GM19397 (cell line): ENCODE results near the gene POTEF.
A peak's percentile ranks its signal among the peaks of the same experiment; 100 is the strongest.
"Not testable (repeated sequence)": the region's sequence is repeated elsewhere in the genome, so short reads cannot be mapped to it uniquely, and the experiment has no call there.

Source experiments
- ATAC-seq: cut with Tn5 transposase; IDR thresholded peaks from one replicate; pipeline ENCODE4 v1.9.1; 2021; ENCODE audit warnings: mild to moderate bottlenecking, moderate library complexity; ENCODE audit not compliant: unreplicated experiment

Gene POTEF

DNA sequence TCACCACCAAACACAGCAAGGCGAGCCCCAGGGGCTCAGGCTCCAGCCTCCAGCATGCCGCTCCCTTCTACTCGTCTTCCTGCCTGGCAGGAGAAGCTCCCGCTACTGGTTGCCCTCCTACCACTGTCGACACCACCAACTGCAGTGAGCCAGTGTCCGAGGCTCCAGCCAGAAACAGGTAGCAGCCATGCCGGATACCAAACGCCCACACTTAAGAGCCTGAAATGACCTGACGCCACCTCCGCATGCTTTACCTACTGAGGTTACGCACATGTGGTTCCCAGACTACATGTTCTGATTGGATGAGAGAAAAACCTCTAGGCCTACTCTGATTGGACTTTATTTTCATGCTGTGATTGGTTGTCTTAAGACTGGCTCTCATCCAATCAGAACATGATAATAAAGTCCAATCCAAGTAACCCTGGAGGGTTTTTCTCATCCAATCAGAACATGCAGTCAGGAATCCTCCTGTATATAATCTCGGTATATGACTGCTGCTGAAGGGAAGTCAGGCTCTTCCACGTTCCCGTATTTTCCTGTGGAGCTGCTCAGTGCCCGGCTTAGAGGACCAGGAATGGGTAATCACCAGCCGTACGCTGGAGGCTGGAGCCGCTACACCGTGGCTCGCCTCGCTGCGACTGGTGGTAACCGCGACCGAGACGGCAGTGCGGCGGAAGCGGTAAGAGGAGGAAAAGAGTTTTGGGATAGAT lies at the start of gene POTEF:
Gene POTEF, minus strand, starts transcription at position 103 of the 710 bp plus-strand sequence. CDS start 8,707 bp downstream, outside the sequence.
- ATAC-seq = not testable (repeated sequence)

- not testable (repeated sequence) for ATAC-seq
These were observed 45.8 kb upstream of the POTEF start for GRCh38 chr2:130174866-130175265.

DNA sequence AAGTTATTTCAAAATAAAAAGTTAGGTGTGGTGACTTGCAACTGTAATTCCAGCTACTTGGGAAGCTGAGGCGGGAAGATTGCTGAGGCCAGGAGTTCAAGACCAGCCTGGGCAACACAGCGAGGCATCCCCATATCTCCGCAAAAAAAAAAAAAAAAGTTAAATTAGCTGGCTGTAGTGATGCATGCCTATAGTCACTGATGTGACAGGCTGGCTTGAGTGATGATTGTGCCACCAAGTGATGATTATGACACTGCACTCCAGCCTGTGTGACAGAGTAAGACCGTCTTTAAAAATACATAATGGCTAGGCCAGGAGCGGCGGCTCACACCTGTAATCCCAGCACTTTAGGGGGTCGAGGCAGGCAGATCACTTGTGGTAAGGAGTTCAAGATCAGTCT lies 40.9 kb upstream of the POTEF start:
- ATAC-seq = no peak

DNA sequence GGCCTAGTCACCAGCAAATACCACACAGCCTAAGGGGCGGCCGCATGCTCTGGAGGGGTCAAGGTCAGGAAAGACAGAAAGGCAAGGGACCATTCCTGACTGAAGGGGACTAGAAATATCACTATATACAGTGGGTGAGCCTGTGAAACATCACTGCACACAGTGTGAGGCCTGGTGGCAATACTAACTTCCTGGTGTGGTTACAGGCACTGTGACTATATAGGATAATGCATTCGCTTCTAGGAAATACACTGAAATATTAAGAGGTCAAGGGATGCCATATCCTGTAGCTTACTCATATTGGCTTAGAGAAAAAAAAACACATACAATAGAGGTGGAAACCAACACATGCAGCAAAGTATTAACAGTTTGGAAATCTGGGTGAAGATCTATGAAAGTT lies 40.1 kb upstream of the POTEF start:
- not testable (repeated sequence) for ATAC-seq

GRCh38 chr2:130166611-130167010 lies 37.6 kb upstream of the POTEF start:
- ATAC-seq = not testable (repeated sequence)

- no peak for ATAC-seq
These were observed 36.4 kb upstream of the POTEF start for GRCh38 chr2:130165293-130166016.

- ATAC-seq = no peak
These were observed 33.9 kb upstream of the POTEF start for GRCh38 chr2:130162968-130163367.

- ATAC-seq = not testable (repeated sequence)
These were observed 33.5 kb upstream of the POTEF start for GRCh38 chr2:130162486-130162885.

DNA sequence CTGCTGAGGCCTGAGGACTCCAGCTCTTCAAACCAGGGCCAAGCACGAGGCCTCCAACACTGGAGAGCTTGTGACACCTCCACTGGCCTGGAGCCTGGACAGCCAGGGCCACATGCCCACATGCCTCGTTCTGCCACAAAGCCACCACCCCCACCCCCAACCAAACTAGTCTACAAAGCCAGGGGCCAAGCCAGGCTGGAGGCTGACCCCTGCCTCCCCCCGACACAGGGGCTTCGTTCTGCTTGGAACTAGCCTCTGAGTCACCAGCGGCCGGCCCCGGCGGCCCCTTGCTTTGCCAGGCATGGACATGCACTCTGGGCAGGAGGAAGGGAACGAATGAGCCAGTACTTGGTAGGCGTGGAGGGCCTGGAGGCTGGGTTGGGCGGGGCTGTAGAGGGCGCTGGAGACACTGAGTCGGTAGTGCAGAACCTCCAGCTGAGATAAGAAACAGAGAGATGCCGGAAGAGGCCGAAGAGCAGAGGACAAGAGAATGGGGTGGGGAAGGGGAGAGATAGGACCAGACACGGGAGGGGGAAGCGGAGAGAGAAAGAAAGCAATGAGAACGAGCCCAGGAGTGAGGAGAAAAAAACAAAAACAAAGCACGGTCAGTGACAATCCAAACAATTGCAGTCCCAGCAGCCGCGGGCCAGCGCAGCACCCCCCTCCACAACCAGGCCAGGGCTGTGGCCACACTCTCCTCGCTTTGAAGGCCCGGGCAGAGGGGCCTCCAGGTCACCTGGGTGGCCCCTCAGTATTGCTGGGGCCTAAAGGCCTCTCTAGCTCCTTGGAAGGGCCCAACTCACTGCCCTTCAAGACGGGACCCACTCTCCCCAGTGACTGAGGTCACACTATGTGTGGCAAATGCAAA lies 32.0 kb upstream of the POTEF start:
- not testable (repeated sequence) for ATAC-seq

- ATAC-seq = no peak
These were observed 31.1 kb upstream of the POTEF start for GRCh38 chr2:130160131-130160530.

DNA sequence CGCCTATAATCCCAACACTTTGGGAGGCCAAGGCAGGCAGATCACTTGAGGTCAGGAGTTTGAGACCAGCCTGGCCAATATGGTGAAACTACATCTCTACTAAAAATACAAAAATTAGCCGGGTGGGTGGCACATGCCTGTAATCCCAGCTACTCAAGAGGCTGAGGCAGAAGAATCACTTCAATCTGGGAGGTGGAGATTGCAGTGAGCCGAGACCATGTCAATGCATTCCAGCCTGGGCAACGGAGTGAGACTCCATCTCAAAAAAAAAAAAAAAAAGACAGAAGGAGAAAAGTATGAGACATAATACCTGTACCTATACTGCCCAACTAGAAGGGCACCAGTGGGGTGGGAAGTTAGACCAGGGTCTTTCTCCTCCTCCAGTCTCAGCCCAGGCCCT lies 30.4 kb upstream of the POTEF start:
- not testable (repeated sequence) for ATAC-seq

GRCh38 chr2:130158631-130159030 lies 29.6 kb upstream of the POTEF start:
- ATAC-seq = no peak

DNA sequence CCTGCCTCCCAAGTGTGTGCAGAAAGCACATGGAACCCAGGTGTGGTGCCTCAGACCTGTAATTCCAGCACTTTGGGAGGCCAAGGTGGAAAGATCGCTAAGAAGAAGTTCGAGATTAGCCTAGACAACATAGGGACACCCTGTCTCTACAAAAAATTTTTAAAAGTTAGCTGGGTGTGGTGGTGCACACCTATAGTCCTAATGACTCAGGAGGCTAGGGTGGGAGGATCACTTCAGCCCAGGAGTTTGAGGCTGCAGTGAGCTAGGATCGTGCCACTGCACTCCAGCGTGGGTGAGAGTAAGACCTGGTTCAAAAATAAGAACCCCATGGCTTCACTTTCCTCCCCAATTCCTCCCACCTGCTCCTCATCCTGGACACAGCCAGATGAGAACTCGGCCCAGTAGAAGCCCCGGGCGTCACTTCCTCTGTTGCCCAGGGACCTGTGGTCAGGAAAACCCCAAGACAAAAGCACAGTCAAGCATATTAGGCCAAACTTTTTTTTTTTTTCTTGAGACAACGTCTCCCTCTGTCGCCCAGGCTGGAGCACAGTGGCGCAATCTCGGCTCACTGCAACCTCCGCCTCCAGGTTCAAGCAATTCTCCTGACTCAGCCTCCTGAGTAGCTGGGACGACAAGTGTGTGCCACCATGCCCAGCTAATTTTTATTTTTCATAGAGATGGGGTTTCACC lies 28.9 kb upstream of the POTEF start:
- ATAC-seq = peak; percentile 85

GRCh38 chr2:130157354-130157753 lies 28.3 kb upstream of the POTEF start:
- peak; percentile 36 for ATAC-seq

- ATAC-seq = no peak
These were observed 27.6 kb upstream of the POTEF start for GRCh38 chr2:130156624-130157004.

DNA sequence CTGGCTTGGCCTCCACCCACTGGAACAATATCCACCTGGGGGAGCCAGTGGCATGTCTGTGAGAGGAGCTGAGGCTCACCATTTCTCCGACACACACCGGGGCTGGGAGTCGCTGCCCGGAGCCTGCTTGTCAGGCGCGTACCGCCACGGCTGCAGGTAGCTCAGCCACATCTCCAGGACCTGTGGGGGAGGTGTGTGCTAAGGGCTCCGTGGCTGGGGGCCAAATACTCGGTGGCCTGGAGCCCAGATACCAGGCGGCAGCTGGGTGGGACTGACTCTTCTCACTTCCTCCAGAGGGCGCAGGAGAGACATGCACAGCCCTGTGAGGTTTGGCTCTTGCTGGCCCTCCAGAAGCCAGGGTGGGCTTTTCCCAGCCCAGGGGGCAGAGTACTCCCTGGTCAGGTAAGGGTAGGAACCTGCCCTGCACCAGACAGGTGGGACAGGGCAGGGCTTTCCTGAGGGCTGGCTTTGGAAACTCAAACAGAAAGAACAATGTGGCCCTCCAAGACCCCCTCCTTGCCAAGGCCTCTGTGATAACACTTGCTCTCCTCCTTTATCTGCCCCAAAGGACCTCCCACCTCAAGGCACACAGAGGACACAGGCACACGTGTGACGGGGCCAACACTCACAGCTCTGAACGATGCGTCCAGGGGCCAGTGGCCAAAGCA lies 27.1 kb upstream of the POTEF start:
- not testable (repeated sequence) for ATAC-seq

DNA sequence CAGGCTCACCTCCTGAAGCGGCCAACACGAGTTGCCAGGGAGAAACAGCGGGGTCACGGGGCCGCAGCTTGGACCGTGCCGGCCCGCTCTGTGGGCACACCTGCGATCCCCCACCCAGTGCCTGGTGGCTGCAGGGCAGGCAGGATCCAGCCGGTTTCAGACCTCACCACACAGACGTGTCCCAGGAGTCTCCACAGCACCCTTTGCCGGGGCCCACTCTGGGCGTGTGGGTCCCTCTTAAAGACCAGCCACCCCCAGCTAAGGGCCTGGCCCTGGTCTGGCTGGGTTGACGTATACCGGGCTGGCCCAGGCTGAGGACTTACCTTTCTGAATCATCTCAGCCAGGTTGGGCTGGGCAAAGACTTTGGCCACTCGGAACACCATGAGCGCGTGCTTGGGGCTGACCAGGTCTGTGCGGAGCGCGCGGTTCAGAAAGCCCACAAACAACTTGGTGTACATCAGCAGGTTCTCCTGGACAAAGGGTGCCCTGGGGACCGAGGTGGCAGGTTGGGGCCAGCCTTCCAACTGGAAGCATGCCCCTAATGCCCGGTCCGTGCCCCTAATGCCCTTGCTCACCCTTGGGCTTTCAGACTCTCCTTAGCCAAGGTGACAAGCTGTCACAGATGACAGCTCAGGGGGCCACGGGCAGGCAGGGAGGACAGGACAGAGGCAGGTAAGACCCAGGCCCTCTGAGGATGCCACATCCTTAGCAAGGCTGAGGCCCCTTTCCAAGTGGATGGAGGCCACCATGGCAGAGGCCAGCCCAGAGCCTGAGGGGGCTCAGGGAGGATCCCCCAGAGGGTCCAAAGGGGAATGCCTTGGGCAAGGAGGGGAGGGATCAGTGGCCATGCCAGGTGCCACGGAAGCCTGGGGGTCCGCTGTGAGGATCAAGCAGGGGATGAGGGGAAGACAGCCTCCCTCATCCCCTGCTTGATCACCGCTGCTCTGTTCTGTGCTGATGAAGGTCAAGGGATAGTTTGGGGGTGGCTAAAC lies 26.0 kb upstream of the POTEF start:
- no peak for ATAC-seq

- not testable (repeated sequence) for ATAC-seq
These were observed 25.4 kb upstream of the POTEF start for GRCh38 chr2:130154423-130154770.
